GM19238 (cell line): Measurements from ENCODE around the gene PCGF6.
"Not testable (repeated sequence)": the region's sequence is repeated elsewhere in the genome, so short reads cannot be mapped to it uniquely, and the experiment has no call there.

ENCODE experiments used
- DNase-seq: peaks from one replicate; pipeline ENCODE4 v3.0.0; 2011; ENCODE audit warnings: low spot score; ENCODE audit not compliant: insufficient read length

Gene PCGF6

DNA sequence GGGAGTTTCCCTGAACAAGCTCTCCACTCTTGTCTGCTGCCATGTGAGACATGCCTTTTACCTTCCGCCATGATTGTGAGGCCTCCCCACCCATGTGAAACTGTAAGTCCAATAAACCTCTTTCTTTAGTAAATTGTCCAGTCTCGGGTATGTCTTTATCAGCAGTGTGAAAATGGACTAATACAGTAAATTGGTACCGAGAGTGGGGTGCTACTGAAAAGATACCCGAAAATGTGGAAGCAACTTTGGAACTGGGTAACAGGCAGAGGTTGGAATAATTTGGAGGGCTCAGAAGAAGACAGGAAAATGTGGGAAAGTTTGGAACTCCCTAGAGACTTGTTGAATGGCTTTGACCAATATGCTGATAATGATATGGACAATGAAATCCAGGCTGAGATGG is 92.0 kb downstream of the PCGF6 start:
- DNase-seq, result not testable (repeated sequence)

DNA sequence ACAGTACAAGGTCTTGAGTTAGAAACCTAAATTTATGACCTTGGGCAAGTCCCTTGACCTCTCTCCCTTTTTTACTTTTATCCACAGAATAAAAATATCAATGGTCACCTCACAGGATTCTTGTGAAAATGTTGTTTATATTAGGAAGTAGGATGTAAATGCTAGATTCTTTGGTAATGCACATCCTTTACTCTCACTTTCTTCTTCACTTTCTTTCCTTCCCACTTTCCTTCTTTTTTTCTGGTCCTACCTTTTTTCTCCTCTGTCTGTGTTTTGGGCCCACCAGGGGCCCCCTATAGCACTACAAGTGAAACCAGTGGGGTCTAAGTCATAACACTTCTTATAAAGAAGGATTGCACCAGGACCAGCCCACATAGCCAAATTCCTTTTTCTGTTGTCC is 93.1 kb downstream of the PCGF6 start:
- no peak for DNase-seq

DNA sequence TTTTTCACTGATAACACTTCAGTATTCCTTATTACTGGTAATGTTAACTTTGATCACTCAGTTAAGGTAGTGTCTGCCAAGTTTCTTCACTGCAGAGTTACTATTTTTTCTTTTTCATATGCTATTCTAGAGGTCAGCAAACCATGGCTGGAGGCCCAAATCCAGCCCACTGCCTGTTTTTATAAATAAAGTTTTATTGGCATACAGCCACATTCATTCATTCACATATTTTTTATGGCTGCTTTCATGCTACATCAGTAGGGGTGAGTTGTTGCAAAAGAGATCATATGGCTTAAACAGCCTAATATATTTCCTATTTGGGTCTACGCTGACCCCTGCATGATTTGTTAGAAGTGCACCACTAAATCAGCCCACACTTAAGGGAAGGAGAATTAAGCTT is 94.3 kb downstream of the PCGF6 start:
- no peak for DNase-seq

DNA sequence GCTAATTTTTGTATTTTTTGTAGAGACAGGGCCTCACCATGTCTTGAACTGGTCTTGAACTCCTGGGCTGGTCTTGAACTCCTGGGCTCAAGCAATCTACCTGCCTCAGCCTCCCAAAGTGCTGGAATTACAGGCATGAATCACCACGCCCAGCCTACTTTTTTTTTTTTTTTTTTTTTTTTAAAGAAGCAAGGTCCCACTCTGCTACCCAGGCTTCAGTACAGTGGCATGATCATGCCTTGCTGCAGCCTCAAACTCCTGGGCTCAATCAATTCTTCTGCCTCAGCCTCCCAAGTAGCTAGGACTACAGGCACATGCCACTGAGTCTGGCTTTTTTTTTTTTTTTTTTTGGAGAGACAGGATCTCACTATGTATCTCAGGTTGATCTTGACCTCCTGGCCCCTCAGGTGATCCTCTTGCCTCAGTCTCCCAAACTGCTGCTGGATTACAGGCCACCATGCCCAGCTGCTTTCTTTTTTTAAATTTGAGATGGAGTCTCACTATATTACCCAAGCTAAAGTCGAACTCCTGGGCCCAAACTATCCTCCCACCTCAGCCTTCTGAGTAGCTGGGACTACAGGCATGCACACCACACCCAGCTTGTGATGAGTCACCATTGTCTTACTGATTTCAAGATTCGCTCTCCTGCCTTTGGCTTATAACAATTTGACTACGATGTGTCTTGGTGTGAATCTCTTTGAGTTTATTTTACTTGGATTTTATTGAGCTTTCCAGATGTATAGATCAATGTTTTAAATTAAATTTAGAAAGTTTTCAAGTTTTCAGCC is 96.2 kb downstream of the PCGF6 start:
- no peak for DNase-seq

GRCh38 chr10:103254113-103254512 is 96.8 kb downstream of the PCGF6 start:
- DNase-seq, result no peak
